Measurements from ENCODE around the gene RBM33.

- TF ChIP-seq YY1 (IDR thresholded peaks at IDR 0.05; ENCODE audit: insufficient read depth, insufficient read length) (no peak), SUZ12 (IDR thresholded peaks at IDR 0.05; ENCODE audit: extremely low read depth, insufficient read depth, insufficient read length) (no peak)
These were observed 160.0 kb downstream of the RBM33 start for GRCh38 chr7:155804431-155804831.

Measured in NT2/D1 (cell line).